GM12892 (cell line): ENCODE measurements around the gene AXIN2.

Source experiments
- DNase-seq: peaks from one replicate; pipeline ENCODE4 v3.0.0; 2011; ENCODE audit not compliant: insufficient read length
- FAIRE-seq: peaks from 2 replicates; lab custom pipeline; 2011; peaks lifted over from hg19 to GRCh38; lab: Jason Lieb, UNC
- POLR2A ChIP-seq: IDR thresholded peaks from 2 replicates; pipeline ENCODE4 v1.6.1; 2011; ENCODE audit warnings: low read depth, low read length, control low read depth
- POLR2AphosphoS5 ChIP-seq: IDR thresholded peaks from 2 replicates; pipeline ENCODE4 v1.6.1; 2011; ENCODE audit warnings: low read depth, low read length, control low read depth
- TAF1 ChIP-seq: IDR thresholded peaks from 2 replicates; pipeline ENCODE4 v1.6.1; 2011; ENCODE audit warnings: low read depth, mild to moderate bottlenecking, control low read depth, low read length, borderline replicate concordance

The AXIN2 gene

DNA sequence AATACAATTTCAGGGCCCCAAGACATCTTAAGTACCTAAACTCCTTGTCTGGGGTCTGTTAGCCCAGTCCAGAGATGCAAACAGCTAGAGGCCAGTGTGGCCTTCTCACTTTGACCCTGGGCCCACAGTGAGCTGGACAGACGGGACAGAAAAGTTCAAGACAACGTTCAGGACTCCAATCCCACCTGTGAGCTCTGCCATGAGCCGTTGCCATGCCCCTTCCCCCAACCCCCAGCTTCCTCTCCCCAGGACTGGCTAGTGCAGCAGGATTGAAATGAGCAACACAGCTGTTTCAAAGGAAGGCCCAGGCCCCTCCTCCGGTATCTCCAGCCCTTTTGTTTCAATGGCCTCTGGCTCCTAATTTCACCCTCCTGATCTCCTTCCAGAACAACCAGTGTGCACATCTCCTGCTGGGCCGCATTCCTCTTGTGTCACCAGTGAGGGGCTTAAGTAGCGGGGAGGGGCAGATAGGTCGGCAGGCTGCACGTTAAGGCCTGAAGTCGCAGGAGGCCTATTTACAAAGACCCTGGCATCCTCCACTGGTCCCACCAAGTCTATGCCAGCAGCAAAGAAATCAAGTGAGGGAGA, 11.3 kb downstream of the AXIN2 start:
- DNase-seq (no peak), FAIRE-seq (no peak)
- TF ChIP-seq POLR2A (no peak), POLR2AphosphoS5 (no peak), TAF1 (no peak)

DNA sequence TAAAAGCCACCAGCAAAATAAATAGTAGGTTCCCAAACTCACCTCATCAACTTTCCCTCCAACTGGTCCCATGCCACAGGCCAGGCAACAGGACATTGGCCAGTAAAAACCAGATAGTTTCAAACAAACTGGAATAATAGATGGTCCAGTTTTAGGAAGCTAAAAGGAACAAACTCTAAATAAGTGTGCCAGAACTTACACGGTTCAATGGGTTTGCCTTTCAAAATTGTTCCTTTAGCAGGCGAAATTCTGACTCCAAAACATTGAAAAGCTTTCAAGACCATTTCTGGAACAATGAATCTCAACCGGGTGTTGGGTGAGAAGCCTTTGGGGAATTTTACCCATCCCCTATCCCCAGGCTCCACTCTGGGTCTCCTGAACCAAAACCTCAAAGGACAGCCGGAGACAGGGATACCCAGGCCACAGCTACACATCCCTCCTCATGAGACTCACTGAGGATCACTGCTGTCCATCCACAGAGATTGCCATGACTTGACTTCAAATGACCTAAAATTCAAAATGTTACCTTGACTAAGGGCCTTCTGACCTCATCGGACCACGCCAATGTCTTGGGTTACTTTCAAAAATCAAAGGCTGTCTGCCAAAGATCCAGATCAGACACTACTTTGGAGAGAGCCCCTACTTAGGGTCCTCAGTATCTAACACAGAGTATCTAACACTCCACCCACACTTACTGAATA, 13.0 kb downstream of the AXIN2 start:
- DNase-seq, result no peak
- FAIRE-seq, result no peak
- no peak for TF ChIP-seq TAF1
- no peak for TF ChIP-seq POLR2AphosphoS5
- no peak for TF ChIP-seq POLR2A

DNA sequence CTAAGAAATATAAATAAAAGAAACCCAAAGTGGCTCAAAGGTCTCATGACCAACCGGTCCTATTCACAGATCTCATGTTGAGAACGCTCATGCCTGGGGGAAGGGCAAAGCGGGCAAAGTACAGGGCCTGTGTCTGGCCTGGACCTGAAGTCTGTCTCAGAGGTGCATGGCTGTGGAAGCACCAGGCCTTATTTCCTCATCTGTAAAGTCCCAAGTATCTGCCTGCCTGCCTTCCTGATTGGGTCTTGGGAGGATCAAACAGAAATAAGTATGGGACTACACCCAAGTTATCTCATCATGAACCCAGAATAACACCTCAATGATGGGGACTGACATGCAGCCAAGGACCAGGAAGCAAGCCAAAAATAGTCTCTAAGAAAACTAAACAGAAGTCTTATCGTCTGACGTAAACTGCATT, 14.2 kb downstream of the AXIN2 start:
- TF ChIP-seq TAF1, result no peak
- TF ChIP-seq POLR2A, result no peak
- TF ChIP-seq POLR2AphosphoS5, result no peak
- no peak for DNase-seq
- FAIRE-seq, result no peak

DNA sequence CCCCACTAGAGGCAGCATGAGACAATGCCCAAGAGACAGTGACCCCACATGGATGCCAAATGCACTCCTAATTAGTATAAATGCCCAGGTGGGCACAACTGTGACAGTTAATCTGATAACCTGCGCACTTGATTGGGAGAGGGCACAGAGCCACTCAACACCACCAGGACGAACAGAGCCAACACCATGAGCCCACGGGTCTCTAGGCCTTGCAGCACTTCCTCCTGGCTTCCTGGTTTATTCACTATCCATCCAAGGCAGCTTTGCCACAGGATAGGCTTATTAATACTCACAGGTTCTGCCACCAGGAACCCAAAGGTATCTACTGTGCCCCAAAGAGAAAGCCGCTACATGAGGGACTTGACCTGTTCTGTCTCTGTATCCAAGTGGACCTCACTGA, 14.9 kb downstream of the AXIN2 start:
- FAIRE-seq (no peak), DNase-seq (no peak)
- TF ChIP-seq POLR2AphosphoS5, result no peak
- TF ChIP-seq POLR2A, result no peak
- TF ChIP-seq TAF1, result no peak

DNA sequence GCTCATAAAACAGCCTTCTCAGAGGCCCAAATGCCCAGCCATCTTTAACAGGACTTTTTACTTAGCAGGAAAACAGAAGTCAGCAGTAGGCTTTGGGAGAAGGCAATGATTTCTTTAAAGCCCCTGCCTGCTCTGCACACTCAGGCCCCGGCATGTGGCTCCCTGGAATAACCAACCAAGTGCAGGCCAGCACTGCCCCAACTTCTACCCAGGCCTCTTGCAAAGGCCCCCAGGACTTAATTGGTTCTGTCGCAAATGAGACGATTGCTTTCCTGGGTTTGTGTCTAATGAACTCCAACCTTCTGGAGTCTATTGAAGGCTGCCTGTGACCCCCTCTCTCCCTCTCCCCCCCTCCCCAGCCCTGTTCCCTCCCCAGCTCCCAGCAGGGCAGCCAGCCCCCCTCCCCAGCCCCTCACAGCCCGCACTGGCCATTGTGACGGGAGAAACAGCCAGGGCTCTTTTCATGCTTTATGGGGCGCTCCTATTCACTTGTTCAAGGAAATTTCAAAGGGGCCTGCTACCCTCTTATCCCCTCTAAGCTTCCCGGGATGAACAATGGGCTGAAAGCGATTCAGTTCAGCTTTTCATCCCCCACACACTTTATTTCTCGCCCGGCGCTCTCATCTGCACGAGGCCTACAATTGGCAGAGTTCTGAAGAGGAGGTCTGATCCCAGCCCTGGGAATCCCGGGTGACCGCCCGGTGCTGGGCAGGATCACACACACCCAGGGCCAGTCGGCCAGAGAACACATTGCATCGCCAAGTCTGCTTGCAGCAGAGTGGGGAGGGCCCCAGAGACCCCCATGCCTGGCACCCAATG, 15.5 kb downstream of the AXIN2 start:
- no peak for DNase-seq
- no peak for TF ChIP-seq POLR2A
- TF ChIP-seq POLR2AphosphoS5, result no peak
- TF ChIP-seq TAF1, result no peak
- FAIRE-seq, result no peak

DNA sequence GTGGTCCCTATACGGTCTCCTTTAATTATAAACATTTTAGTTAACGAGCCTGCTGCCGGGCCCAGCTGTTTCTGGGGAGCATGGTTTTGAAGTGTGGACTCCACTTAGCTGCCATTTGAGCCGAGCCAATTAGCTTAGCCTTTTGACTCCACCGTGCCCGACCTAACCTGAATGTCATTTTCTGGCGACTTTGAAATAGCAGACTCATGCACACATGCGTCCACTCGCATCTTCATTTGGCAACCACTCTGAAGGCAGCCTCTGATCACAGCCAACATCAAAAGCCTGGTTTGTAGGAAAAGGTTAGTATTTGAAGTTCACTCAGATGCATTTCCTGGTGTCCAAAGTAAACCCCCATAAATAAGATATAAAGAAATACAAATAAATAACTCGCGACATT, 16.8 kb downstream of the AXIN2 start:
- FAIRE-seq, result no peak
- TF ChIP-seq POLR2A (no peak), TAF1 (no peak), POLR2AphosphoS5 (no peak)
- no peak for DNase-seq

DNA sequence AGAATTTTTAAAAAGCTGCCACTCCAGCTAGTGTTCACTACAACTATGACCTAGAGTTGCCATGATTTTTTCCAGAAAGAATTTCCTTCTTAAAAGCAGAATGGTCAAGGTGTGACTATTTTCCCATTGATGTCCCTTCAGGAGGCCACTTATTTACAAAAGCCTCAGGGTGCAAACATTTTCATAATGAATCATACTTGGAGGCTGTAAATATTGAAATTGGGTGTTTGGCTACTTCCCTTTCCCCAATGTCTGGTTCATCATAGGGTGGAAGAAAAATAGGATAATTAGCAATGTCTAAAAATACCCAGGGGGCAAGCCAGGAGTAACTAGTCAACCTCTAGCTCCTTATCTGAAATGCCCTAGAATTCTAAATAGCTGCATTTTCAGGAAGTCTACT, 18.8 kb downstream of the AXIN2 start:
- TF ChIP-seq POLR2AphosphoS5 (no peak), POLR2A (no peak), TAF1 (no peak)
- DNase-seq, result no peak
- no peak for FAIRE-seq

DNA sequence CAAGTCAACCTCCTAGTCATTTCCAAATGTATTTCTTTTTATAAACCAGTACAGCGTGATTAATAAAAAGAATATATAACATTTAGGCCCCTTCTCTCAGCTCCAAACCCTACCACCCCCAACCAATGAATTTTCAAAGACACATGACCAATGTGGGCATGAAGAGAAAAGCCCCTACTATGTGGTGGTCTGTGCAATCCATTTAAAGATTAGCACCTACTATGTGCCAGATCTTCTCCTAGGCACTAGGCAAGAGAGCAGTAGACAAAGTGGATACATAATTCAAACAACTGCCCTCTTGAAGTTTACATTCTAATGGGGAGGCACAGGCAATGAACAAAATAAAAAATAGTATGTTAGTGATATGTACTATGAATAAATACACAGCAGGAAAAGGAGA, 19.4 kb downstream of the AXIN2 start:
- TF ChIP-seq POLR2AphosphoS5, result no peak
- TF ChIP-seq TAF1, result no peak
- TF ChIP-seq POLR2A, result no peak
- no peak for FAIRE-seq
- DNase-seq, result no peak

DNA sequence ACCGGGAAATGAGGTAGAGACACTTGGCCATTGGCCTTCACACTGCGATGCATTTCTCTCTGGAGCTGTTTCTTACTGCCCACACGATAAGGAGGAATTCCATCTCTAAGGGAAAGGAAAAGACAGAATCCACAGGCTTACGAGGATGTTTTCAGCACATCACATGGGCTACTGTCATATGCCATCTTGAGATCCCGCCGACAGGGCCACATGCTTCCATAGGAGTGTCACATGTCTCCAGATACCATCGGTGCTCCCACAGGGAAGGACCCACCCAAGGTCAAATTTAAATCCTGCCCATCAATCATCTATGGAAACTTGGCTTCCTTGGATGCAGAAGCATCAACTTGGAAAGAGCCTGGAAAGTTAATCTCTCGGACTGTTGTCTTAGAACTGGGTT, 20.0 kb downstream of the AXIN2 start:
- no peak for TF ChIP-seq POLR2A
- no peak for TF ChIP-seq TAF1
- TF ChIP-seq POLR2AphosphoS5, result no peak
- FAIRE-seq, result no peak
- DNase-seq, result no peak

DNA sequence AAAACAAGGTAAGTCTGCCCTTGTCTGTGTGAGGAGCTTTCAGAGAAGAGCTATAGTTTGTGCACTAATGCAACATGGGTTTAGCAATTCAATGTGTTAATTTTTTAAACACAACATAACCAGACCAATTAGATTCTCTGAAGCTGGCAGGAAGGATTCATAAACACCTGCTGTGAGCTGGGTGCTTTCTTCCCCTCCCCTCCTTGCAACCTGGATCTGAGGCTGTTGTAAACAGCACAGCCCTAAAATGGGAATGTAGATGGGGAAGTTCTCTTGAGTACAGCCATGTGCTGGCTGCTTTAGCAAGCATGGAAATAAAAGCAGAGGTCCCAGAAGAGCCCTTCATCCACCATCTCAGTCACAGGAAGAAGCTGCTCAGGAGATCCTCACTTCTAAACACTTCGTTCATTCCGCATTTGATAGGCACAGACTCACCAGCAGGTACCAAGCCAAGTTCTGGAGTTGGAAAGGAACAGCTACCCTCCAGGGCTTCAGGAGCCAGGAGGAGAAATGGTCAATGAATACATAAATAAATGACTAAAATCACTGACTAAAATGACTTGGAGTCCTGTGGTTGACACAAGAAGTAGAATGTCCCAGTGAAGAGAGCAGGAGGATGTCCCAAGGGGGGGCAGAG, 21.7 kb downstream of the AXIN2 start:
- FAIRE-seq (no peak), DNase-seq (no peak)
- no peak for TF ChIP-seq POLR2A
- TF ChIP-seq POLR2AphosphoS5, result no peak
- TF ChIP-seq TAF1, result no peak

DNA sequence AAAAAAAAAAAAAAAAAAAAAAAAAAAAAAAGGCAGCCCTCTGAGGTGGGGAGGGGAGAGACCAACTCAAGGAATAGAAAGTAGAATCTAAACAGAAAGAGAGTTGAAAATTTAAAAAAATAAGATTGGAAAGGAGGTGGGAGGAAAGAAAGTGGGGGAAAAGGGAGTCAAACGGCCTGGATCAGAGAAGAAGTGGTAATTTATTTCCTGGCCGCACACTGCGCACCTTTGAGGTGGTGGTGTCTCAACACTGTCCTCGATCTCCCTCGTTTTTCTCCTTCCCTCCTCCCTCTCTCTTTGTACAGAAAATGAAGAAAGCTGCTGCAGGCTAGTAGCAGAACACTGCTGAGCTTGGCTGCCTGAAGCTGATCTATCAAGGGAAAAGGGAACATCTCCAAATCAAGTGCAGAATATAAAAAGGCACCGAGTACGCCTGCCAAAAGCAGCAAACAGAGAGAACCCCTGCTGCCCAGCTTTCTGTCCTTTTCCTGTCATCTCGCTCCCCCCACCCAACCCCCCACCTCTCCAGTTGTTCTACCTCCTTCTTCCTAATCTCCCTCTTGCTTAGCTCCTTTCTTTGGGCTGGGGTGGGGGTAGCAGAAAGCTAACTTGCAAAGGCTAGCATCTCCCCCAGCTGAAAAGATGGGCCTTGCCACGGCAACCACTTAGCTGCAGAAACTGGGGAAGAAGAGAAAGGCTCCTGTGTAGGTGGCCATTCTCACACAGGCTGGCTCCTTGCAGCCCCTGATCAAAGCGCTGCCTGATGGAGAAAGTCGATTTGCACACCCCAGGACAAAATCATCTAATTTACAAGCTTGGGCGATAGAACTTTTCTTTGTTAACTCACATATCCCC, 22.5 kb downstream of the AXIN2 start:
- TF ChIP-seq POLR2A (no peak), TAF1 (no peak), POLR2AphosphoS5 (no peak)
- no peak for FAIRE-seq
- DNase-seq, result no peak
